NB4 (cell line): ENCODE results near the gene FUBP3.

Experiments
- MAX ChIP-seq: IDR thresholded peaks from 2 replicates; pipeline ENCODE4 v1.6.1; 2011; ENCODE audit warnings: low read depth, low read length
- MYC ChIP-seq: IDR thresholded peaks from 2 replicates; pipeline ENCODE4 v1.6.1; 2011; ENCODE audit warnings: low read depth, low read length
- POLR2A ChIP-seq: IDR thresholded peaks from 2 replicates; pipeline ENCODE4 v1.6.1; 2011; ENCODE audit warnings: mild to moderate bottlenecking; ENCODE audit not compliant: insufficient read length; ENCODE audit errors: extremely low read depth
- TF ChIP-seq, protein P1 (sequence below): IDR thresholded peaks from one replicate; pipeline ENCODE4 v1.5.1; 2012; ENCODE audit warnings: low read depth, low read length

DNA sequence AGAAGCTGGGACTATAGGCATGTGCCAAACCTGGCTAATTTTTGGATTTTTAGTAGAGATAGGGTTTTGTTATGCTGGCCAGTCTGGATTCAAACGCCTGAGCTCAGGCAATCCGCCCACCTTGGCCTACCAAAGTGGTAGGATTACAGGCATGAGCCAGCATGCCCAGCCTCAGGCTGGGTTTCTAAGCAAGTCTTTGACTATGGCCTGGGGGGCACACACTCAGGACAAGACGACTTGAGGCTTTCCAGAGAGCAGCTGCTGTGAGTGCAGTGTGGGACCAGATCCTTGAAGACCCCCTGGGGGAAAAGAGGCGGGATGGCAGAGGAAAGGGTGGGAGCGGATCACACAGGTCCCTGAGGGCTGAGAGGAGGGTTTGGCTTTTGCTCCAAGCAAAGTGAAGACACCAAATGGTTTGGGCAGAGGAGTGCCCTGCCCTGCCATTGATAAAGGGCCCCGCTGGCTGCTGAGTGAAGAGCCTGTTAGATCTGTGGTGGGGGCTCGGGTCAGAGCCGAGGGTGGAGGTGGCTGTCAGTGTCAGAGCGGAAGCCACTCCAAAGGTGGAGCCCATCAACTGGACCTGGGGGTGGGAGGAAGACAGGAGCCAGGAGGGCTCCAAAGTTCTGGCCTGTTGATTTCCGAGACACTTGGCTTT is 46.8 kb upstream of the FUBP3 start:
- TF ChIP-seq POLR2A (no peak), MYC (no peak), MAX (no peak)
- TF ChIP-seq, protein P1, sequence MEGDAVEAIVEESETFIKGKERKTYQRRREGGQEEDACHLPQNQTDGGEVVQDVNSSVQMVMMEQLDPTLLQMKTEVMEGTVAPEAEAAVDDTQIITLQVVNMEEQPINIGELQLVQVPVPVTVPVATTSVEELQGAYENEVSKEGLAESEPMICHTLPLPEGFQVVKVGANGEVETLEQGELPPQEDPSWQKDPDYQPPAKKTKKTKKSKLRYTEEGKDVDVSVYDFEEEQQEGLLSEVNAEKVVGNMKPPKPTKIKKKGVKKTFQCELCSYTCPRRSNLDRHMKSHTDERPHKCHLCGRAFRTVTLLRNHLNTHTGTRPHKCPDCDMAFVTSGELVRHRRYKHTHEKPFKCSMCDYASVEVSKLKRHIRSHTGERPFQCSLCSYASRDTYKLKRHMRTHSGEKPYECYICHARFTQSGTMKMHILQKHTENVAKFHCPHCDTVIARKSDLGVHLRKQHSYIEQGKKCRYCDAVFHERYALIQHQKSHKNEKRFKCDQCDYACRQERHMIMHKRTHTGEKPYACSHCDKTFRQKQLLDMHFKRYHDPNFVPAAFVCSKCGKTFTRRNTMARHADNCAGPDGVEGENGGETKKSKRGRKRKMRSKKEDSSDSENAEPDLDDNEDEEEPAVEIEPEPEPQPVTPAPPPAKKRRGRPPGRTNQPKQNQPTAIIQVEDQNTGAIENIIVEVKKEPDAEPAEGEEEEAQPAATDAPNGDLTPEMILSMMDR: no peak
